Astrocyte (in vitro differentiated cells and primary cell): Measurements from ENCODE around the gene ABCC4. TPM values are rescaled to one million over a fixed set of nuclear protein-coding genes. Genes with fewer than 3 reads are reported as not detected.

Experiments
- DNase-seq: peaks from one replicate; pipeline ENCODE4 v3.0.0-alpha.2; 2010; ENCODE audit warnings: low read depth
- FAIRE-seq: peaks from 2 replicates; lab custom pipeline; 2011; peaks lifted over from hg19 to GRCh38; lab: Jason Lieb, UNC
- H2AFZ ChIP-seq: 2 replicates; pipeline ENCODE4 v1.6.0; 2012; ENCODE audit warnings: low read depth, low read length, inconsistent platforms
- H3K27ac ChIP-seq: 2 replicates; pipeline ENCODE4 v1.5.1; 2011; ENCODE audit warnings: low read depth, low read length, inconsistent platforms
- H3K27me3 ChIP-seq: 2 replicates; pipeline ENCODE4 v1.6.0; 2011; ENCODE audit warnings: low read length, inconsistent platforms; ENCODE audit not compliant: insufficient read depth
- H3K36me3 ChIP-seq: 2 replicates; pipeline ENCODE4 v1.5.1; 2011; ENCODE audit warnings: low read length, inconsistent platforms; ENCODE audit not compliant: insufficient read depth
- H3K4me1 ChIP-seq: 2 replicates; pipeline ENCODE4 v1.5.1; 2011; ENCODE audit warnings: low read length, inconsistent platforms; ENCODE audit not compliant: insufficient read depth
- H3K4me2 ChIP-seq: 2 replicates; pipeline ENCODE4 v1.6.0; 2012; ENCODE audit warnings: low read length, inconsistent platforms
- H3K4me3 ChIP-seq: 2 replicates; pipeline ENCODE4 v1.5.1; 2011; ENCODE audit warnings: low read depth, mild to moderate bottlenecking, low read length, inconsistent platforms; ENCODE audit not compliant: insufficient read depth
- H3K79me2 ChIP-seq: 2 replicates; pipeline ENCODE4 v1.6.0; 2012; ENCODE audit warnings: mild to moderate bottlenecking, low read length, inconsistent platforms; ENCODE audit not compliant: insufficient read depth
- H3K9ac ChIP-seq: 2 replicates; pipeline ENCODE4 v1.6.0; 2012; ENCODE audit warnings: mild to moderate bottlenecking, low read length, inconsistent platforms
- H3K9me3 ChIP-seq: 2 replicates; pipeline ENCODE4 v1.5.1; 2012; ENCODE audit warnings: low read depth, mild to moderate bottlenecking, low read length, inconsistent platforms; ENCODE audit not compliant: insufficient read depth
- H4K20me1 ChIP-seq: 2 replicates; pipeline ENCODE4 v1.6.0; 2012; ENCODE audit warnings: low read length, inconsistent platforms; ENCODE audit not compliant: insufficient read depth
- H3K27ac Mint-ChIP-seq: one replicate; pipeline ENCODE4 v1.8.0; 2021; ENCODE audit warnings: mild to moderate bottlenecking, mixed read lengths; ENCODE audit not compliant: unreplicated experiment
- H3K27me3 Mint-ChIP-seq: one replicate; pipeline ENCODE4 v1.8.0; 2021; ENCODE audit warnings: low read depth, mixed read lengths; ENCODE audit not compliant: unreplicated experiment
- H3K36me3 Mint-ChIP-seq: one replicate; pipeline ENCODE4 v1.8.0; 2021; ENCODE audit warnings: low read depth, mixed read lengths; ENCODE audit not compliant: unreplicated experiment
- H3K4me1 Mint-ChIP-seq: one replicate; pipeline ENCODE4 v1.8.0; 2021; ENCODE audit warnings: low read depth, mixed read lengths; ENCODE audit not compliant: unreplicated experiment
- H3K4me3 Mint-ChIP-seq: one replicate; pipeline ENCODE4 v1.8.0; 2021; ENCODE audit warnings: mild to moderate bottlenecking, moderate library complexity, mixed read lengths; ENCODE audit not compliant: unreplicated experiment
- H3K9me3 Mint-ChIP-seq: one replicate; pipeline ENCODE4 v1.8.0; 2021; ENCODE audit warnings: mild to moderate bottlenecking, mixed read lengths; ENCODE audit not compliant: unreplicated experiment
- CTCF ChIP-seq: IDR thresholded peaks from 2 replicates; pipeline ENCODE4 v1.5.1; 2011; ENCODE audit warnings: low read depth, mild to moderate bottlenecking, inconsistent platforms, low read length, moderate library complexity; ENCODE audit not compliant: insufficient read depth
- EZH2 ChIP-seq: IDR thresholded peaks from 2 replicates; pipeline ENCODE4 v1.6.1; 2012; ENCODE audit warnings: mild to moderate bottlenecking, low read length, inconsistent platforms; ENCODE audit not compliant: insufficient read depth
- total RNA-seq: library from RNA; stranded (reverse); gene quantifications from 2 replicates; pipeline ENCODE4 v1.2.1, GENCODE V29; 2021

The ABCC4 gene
- total RNA-seq, 1 donor from 2014 or later: 15.6 TPM

DNA sequence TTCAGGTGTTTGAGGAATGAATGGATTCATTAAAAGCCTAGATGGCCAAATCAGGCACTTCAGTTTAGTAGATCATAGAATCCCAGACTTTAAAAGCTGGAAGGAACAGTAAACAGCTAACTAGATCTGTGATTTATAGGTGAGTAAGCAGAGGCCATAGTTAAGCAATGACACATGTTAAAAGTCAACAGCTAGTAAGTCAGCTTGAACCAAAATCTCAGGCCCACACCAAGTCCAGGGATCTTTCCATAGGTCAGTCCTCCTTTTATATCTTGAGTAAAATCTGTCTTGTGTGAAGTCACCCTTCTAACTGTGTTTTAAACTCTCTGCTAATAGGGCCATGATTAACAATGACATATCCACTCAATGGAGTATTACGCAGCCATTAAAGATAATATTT is 313.4 kb downstream of the ABCC4 start:
- no peaks in the 10 kb centered on the region for H4K20me1 ChIP-seq
- no peak overlapping the region for H3K4me3 Mint-ChIP-seq
- H3K4me3 ChIP-seq: no peak overlapping the region
- H3K27ac Mint-ChIP-seq: no peak overlapping the region
- no peaks in the 10 kb centered on the region for H3K27me3 Mint-ChIP-seq
- H3K9me3 Mint-ChIP-seq: peaks cover 3% of the 10 kb centered on the region
- no peak overlapping the region for H3K9ac ChIP-seq
- no peaks in the 10 kb centered on the region for H3K79me2 ChIP-seq
- DNase-seq (no peak), FAIRE-seq (no peak)
- no peak overlapping the region for H3K4me2 ChIP-seq
- no peak overlapping the region for H3K27ac ChIP-seq
- H3K4me1 ChIP-seq: no peaks in the 10 kb centered on the region
- TF ChIP-seq CTCF: no peak
- no peak for TF ChIP-seq EZH2
- H2AFZ ChIP-seq: no peak overlapping the region
- no peaks in the 10 kb centered on the region for H3K36me3 ChIP-seq
- H3K9me3 ChIP-seq: no peaks in the 10 kb centered on the region
- H3K27me3 ChIP-seq: no peaks in the 10 kb centered on the region
- H3K36me3 Mint-ChIP-seq: no peaks in the 10 kb centered on the region
- H3K4me1 Mint-ChIP-seq: peaks cover 6% of the 10 kb centered on the region

DNA sequence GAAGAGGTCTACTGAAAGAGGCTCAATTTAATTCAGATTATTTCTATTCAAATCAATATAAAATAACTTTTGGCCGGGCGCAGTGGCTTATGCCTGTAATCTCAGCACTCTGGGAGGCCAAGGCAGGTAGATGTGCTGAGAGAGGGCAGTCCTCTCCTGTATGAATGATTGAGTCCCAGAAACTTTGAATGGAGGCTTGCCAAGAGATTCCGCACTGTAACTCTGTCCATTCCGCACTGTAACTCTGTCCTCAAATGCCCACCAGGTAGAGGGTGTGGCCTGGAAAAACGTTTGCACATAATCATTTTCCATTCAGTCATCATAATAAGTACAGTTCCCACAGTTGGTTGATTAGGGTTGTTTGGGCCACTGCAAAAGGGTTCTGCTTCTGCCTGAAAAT is 314.2 kb downstream of the ABCC4 start:
- Histone ChIP-seq H3K9me3 (no peaks in the 10 kb centered on the region), H3K27ac (no peak overlapping the region), H3K79me2 (no peaks in the 10 kb centered on the region), H3K4me1 (no peaks in the 10 kb centered on the region), H3K36me3 (no peaks in the 10 kb centered on the region), H3K4me3 (no peak overlapping the region), H2AFZ (no peak overlapping the region), H3K9ac (no peak overlapping the region), H3K27me3 (no peaks in the 10 kb centered on the region), H3K4me2 (no peak overlapping the region), H4K20me1 (no peaks in the 10 kb centered on the region)
- Mint-ChIP-seq H3K27me3 (no peaks in the 10 kb centered on the region), H3K4me3 (no peak overlapping the region), H3K36me3 (no peaks in the 10 kb centered on the region), H3K9me3 (peaks cover 3% of the 10 kb centered on the region), H3K27ac (no peak overlapping the region), H3K4me1 (peaks cover 6% of the 10 kb centered on the region)
- FAIRE-seq (no peak), DNase-seq (no peak)
- TF ChIP-seq CTCF (no peak), EZH2 (no peak)

DNA sequence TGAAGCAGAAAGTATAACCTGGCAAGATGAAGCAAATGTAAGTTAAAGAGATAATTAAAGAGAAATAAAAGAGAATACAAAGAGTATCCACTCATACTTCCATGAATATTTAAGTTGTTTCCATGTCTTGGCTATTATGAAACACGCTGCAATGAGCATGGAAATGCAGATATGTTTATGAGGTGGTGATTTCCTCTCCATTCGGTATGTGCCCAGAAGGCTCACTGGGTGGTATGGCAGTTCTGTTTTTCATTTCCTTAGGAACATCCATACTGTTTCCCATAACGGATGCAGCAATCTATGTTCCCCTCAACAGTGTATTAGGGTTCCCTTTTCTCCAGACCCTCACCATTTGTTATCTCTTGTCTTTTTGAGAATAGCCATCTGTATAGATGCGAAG is 316.3 kb downstream of the ABCC4 start:
- no peaks in the 10 kb centered on the region for H3K9me3 ChIP-seq
- H3K27me3 ChIP-seq: no peaks in the 10 kb centered on the region
- peaks cover 2% of the 10 kb centered on the region for H3K27me3 Mint-ChIP-seq
- no peaks in the 10 kb centered on the region for H4K20me1 ChIP-seq
- no peaks in the 10 kb centered on the region for H3K79me2 ChIP-seq
- H3K9me3 Mint-ChIP-seq: peaks cover 2% of the 10 kb centered on the region
- FAIRE-seq (no peak), DNase-seq (no peak)
- no peak overlapping the region for H3K4me3 Mint-ChIP-seq
- no peak for TF ChIP-seq CTCF
- no peak overlapping the region for H3K27ac Mint-ChIP-seq
- H3K27ac ChIP-seq: no peak overlapping the region
- H3K4me3 ChIP-seq: no peak overlapping the region
- H3K4me1 ChIP-seq: no peaks in the 10 kb centered on the region
- no peak overlapping the region for H3K9ac ChIP-seq
- peaks cover 6% of the 10 kb centered on the region for H3K4me1 Mint-ChIP-seq
- no peaks in the 10 kb centered on the region for H3K36me3 ChIP-seq
- H2AFZ ChIP-seq: no peak overlapping the region
- no peaks in the 10 kb centered on the region for H3K36me3 Mint-ChIP-seq
- H3K4me2 ChIP-seq: no peak overlapping the region
